Mammary epithelial cell (primary cell): ENCODE data around the gene NDST1.

ENCODE experiments used
- CTCF ChIP-seq, 2 donors: IDR thresholded peaks in 1 of 2; conservative IDR thresholded peaks in 1 of 2; 2 replicates each; pipeline ENCODE4 v1.5.1; 2011 to 2012; ENCODE audit warnings: inconsistent platforms in 2 of 2, low read length in 2 of 2, mild to moderate bottlenecking in 2 of 2, control low read depth in 1 of 2, low read depth in 1 of 2; ENCODE audit not compliant: insufficient read depth in 1 of 2; ENCODE audit errors: extremely low read depth in 1 of 2
- EZH2 ChIP-seq: IDR thresholded peaks from 2 replicates; pipeline ENCODE4 v1.6.1; 2012; ENCODE audit warnings: low read length, inconsistent platforms, borderline replicate concordance

- TF ChIP-seq CTCF (conservative IDR thresholded peaks at IDR 0.05 in 1 of 2, IDR thresholded peaks at IDR 0.05 in 1 of 2; ENCODE audit: extremely low read depth in 1 of 2, insufficient read depth in 1 of 2, low read depth in 1 of 2, low read length in 2 of 2) = no peak
- no peak for TF ChIP-seq EZH2
These were observed 88.4 kb downstream of the NDST1 start for GRCh38 chr5:150596313-150596712.
